ENCODE measurements around the gene RAPGEFL1.

Gene RAPGEFL1

GRCh38 chr17:40174514-40174913 lies 2.8 kb upstream of the RAPGEFL1 start:
- TF ChIP-seq CTCF (IDR thresholded peaks at IDR 0.05; ENCODE audit: low read depth, low read length), result no peak
- DNase-seq (ENCODE audit: extremely low read depth, low read depth), result no peak

DNA sequence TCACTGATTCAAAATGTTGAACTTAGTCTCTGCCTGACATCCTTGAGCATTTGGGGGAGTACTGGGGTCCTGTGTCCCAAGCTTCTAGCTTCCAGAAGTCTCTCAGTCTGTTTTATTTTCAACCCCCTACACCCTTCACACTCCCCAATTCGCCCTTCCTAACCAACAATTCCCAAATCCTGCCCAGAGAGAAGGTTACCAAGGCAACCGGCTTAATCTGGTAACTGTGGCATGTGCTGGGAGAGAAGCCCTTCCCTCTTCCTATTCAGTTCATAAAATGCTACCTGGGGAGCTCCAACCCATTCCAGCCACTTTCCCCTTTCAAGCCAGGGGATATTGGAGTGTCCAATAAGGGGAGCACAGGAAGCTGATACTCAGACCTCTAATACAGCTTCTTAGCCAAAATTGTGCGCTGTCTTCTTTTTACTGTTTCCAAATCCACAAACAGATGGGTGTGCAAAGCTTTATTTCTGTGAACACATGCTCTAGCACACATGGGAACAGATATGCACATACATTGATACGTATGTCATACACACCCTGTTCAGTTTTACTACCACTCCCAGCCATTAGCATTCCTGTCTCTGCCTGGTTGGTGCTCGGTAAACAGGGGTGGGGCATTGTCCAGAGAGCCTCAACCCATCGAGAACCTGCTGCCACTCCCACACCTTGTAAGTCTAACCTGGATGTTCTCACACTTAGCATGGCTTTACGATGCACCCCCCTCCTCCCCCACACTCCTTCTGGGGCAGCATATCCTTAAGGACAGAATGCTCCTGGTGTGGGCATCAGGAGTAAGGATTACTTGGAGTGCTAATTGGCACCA lies 1.1 kb upstream of the RAPGEFL1 start:
- no peak for DNase-seq (ENCODE audit: extremely low read depth, low read depth)
- no peak for TF ChIP-seq CTCF (IDR thresholded peaks at IDR 0.05; ENCODE audit: low read depth, low read length)

DNA sequence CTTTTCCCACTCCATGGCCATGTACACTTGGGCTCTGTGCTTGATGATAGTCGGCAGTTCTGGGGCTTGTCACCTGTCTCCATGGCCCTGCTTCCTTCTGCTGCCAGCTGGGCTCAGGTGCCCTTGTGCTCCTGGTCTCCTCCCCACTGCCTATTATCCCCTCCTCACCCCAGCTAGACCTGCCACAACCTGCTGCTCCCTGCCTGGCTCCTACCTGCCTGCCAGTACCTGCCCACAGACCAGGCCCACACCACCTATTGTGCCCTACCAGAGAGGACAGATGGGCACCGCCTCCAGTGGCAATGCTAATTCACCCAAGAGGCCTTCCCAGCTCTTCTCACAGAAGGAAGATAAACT lies 538 bp upstream of the RAPGEFL1 start:
- TF ChIP-seq CTCF (IDR thresholded peaks at IDR 0.05; ENCODE audit: low read depth, low read length), result no peak
- no peak for DNase-seq (ENCODE audit: extremely low read depth, low read depth)

DNA sequence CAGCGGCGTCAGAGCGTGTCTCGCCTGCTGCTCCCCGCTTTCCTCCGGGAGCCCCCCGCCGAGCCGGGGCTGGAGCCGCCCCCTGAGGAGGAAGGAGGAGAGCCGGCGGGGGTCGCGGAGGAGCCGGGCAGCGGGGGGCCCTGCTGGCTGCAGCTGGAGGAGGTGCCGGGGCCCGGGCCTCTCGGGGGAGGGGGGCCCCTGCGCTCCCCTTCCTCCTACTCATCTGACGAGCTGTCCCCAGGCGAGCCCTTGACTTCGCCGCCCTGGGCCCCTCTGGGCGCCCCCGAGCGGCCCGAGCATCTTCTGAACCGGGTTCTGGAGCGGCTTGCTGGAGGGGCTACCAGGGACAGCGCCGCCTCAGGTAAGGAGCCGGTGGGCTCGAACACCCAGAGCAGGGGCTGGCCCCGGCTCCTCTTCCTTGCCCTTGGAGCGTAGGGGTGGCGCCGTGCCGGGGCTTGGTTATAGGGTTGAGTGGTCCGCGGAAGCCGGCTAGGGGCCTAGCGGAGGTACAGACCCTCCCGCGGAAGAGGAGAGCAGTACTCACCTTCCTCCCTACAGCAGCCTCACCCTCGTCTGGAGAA lies 841 bp downstream of the RAPGEFL1 start:
- no peak for DNase-seq (ENCODE audit: extremely low read depth, low read depth)
- TF ChIP-seq CTCF (IDR thresholded peaks at IDR 0.05; ENCODE audit: low read depth, low read length), result no peak

- no peak for TF ChIP-seq CTCF (IDR thresholded peaks at IDR 0.05; ENCODE audit: low read depth, low read length)
- DNase-seq (ENCODE audit: extremely low read depth, low read depth), result no peak
Measured at GRCh38 chr17:40178660-40179059, 1.4 kb downstream of the RAPGEFL1 start.

- no peak for TF ChIP-seq CTCF (IDR thresholded peaks at IDR 0.05; ENCODE audit: low read depth, low read length)
- DNase-seq (ENCODE audit: extremely low read depth, low read depth), result no peak
Measured at GRCh38 chr17:40179923-40180659, 2.8 kb downstream of the RAPGEFL1 start.

GRCh38 chr17:40180694-40181093 lies 3.4 kb downstream of the RAPGEFL1 start:
- no peak for TF ChIP-seq CTCF (IDR thresholded peaks at IDR 0.05; ENCODE audit: low read depth, low read length)
- DNase-seq (ENCODE audit: extremely low read depth, low read depth), result no peak

All from AG09319 (cell line).